ENCODE measurements around the gene CYGB. TPM values are rescaled to one million over a fixed set of nuclear protein-coding genes. Genes with fewer than 3 reads are reported as not detected.
A peak's percentile ranks its signal among the peaks of the same experiment; 100 is the strongest.

Gene CYGB
- total and polyA plus RNA-seq, 9 of the 15 experiments (the other 6 are each of a cell fraction or from before 2014, with no cell fraction given), result 0.08 to 0.95 (median 0.18) TPM; not detected in 5

DNA sequence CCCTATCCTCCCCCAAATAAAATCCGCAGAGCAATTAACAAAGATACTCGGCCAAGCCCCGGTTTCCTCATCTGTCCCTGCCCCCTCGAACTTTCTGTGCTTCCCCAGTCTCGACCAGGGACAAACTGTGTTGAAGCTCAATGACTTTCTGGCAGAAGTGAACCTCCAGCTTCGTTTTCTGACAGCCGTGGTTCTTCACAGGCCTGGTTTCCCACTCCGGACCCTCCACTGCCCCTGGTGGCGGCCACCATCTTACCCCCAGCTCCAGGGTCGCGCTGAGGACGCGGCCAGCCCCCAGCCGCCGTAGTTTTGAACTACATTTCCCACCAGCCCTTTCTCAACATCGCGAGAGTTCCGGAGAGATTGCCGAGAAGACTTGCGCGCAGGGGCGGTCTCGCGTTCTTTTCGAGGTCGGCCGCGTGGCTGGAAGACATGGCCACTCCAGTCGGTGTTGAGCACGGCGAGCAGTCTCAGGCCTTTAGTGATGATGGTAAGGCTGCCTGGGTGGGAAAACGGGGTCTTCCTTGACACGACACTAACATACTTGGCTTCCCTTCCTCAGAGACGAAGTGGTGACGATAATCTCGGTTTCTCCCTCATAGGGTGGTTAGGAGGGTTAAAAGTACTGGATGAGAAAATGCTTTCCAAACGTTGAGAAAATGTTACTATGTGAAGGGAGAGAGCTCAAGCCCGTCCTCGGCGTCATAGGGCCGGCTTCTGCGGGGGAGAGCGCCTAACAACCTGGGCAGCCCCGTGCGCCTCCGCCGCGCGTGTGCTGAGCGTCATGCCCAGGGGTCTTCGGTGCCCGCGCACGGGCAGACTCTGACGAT, 20.1 kb upstream of the CYGB start (continued):
- TF ChIP-seq, protein P1, sequence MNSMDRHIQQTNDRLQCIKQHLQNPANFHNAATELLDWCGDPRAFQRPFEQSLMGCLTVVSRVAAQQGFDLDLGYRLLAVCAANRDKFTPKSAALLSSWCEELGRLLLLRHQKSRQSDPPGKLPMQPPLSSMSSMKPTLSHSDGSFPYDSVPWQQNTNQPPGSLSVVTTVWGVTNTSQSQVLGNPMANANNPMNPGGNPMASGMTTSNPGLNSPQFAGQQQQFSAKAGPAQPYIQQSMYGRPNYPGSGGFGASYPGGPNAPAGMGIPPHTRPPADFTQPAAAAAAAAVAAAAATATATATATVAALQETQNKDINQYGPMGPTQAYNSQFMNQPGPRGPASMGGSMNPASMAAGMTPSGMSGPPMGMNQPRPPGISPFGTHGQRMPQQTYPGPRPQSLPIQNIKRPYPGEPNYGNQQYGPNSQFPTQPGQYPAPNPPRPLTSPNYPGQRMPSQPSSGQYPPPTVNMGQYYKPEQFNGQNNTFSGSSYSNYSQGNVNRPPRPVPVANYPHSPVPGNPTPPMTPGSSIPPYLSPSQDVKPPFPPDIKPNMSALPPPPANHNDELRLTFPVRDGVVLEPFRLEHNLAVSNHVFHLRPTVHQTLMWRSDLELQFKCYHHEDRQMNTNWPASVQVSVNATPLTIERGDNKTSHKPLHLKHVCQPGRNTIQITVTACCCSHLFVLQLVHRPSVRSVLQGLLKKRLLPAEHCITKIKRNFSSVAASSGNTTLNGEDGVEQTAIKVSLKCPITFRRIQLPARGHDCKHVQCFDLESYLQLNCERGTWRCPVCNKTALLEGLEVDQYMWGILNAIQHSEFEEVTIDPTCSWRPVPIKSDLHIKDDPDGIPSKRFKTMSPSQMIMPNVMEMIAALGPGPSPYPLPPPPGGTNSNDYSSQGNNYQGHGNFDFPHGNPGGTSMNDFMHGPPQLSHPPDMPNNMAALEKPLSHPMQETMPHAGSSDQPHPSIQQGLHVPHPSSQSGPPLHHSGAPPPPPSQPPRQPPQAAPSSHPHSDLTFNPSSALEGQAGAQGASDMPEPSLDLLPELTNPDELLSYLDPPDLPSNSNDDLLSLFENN (IDR thresholded peaks at IDR 0.05; ENCODE audit: low read depth in 2 of 2, low read length in 2 of 2), result peak; percentile 7 to 16; a peak in 1 of 4 replicates
- TF ChIP-seq DIDO1 (tag; IDR thresholded peaks at IDR 0.05; ENCODE audit: low read depth) (no peak), TBL1XR1 (IDR thresholded peaks at IDR 0.05; ENCODE audit: low read length in 2 of 2) (peak in 1 of 2 experiments; percentile 5; a peak in 1 of 4 replicates), GABPB1 (CRISPR knock-in tag; IDR thresholded peaks at IDR 0.05) (peak; percentile 69), RBBP5 (IDR thresholded peaks at IDR 0.05; ENCODE audit: borderline replicate concordance, insufficient read depth, low read length, poor library complexity, severe bottlenecking) (peak; percentile 50), TAF1 (IDR thresholded peaks at IDR 0.05; ENCODE audit: control insufficient read depth, extremely low read depth, insufficient read depth, low read length, severe bottlenecking) (peak; percentile 95), ELF4 (CRISPR knock-in tag; IDR thresholded peaks at IDR 0.05) (no peak), ARID1B (IDR thresholded peaks at IDR 0.05) (0 out of 2 replicates have a peak, but pooled peaks have one; percentile 11), BRD4 (IDR thresholded peaks at IDR 0.05) (peak; percentile 94), ZNF76 (CRISPR knock-in tag; IDR thresholded peaks at IDR 0.05; ENCODE audit: borderline replicate concordance) (no peak)
- TF ChIP-seq, protein P2, sequence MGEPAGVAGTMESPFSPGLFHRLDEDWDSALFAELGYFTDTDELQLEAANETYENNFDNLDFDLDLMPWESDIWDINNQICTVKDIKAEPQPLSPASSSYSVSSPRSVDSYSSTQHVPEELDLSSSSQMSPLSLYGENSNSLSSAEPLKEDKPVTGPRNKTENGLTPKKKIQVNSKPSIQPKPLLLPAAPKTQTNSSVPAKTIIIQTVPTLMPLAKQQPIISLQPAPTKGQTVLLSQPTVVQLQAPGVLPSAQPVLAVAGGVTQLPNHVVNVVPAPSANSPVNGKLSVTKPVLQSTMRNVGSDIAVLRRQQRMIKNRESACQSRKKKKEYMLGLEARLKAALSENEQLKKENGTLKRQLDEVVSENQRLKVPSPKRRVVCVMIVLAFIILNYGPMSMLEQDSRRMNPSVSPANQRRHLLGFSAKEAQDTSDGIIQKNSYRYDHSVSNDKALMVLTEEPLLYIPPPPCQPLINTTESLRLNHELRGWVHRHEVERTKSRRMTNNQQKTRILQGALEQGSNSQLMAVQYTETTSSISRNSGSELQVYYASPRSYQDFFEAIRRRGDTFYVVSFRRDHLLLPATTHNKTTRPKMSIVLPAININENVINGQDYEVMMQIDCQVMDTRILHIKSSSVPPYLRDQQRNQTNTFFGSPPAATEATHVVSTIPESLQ (CRISPR knock-in tag; IDR thresholded peaks at IDR 0.05), result no peak

All from K562 (cell line).